HG03196 (cell line): ENCODE results near the gene SEBOX.
A peak's percentile ranks its signal among the peaks of the same experiment; 100 is the strongest.

Experiments
- ATAC-seq: cut with Tn5 transposase; IDR thresholded peaks from one replicate; pipeline ENCODE4 v1.9.1; 2021; ENCODE audit not compliant: unreplicated experiment

Gene SEBOX

GRCh38 chr17:28369684-28370034, 4.7 kb upstream of the SEBOX start:
- ATAC-seq: no peak

DNA sequence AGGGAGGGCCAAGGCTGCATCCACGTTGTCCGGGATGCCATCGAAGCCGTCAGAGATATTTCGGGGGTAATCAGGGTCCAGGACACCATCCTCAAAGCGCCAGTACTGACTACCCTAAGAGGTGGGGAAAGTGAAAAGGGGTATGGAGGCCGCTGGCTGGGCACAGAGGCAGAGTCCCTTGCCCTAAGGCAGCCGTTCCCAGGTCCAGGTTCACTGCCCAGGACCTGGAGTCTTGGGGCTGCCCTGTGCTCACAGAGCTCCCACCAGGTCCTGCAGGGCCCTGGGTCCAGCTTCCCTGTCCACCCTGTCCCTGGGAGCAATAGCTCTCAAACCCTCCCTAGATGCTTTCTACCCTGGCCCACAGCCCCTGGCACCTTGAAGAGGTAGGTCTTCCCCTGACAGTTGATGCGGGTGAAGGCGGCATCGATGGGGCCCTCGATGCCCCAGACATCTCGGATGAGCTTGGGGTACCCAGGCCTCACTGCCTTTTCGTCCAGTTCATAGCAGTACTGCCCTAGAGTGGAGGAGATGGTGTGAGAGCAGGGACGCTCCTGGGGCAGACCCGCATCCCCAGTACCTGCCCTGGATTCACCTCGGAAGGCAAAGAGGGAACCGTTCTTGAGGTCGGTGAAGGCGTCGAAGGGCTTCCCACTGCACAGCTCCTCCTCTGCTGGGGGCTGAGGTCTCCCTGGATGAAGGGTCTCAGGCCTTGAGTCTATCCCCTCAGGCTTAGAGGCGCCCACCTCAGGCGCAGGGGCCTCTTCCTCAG, 4.1 kb upstream of the SEBOX start:
- no peak for ATAC-seq

GRCh38 chr17:28368306-28368831, 3.4 kb upstream of the SEBOX start:
- ATAC-seq: no peak

- ATAC-seq: no peak
Observed at GRCh38 chr17:28367641-28368305, 2.8 kb upstream of the SEBOX start.

GRCh38 chr17:28366605-28367004, 1.6 kb upstream of the SEBOX start:
- no peak for ATAC-seq

DNA sequence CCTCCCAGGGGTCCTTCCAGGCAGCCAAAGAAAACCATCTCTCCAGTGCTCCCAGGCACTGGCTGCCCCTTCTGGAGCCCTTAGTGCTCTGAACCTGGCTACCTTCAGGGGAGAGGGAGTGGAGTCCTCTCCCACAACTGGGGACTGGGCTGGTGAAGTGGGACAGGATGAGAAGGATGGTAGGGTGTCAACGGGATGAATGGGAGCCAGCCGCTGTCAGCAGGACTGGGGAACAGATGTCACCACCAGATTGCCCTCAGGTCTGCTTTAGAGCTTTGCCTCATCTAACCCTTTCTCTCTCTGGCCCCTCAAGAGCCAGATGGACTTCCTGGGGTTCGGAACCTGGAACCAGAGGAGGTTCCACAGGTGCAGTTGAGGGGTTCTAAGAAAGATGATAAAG, 488 bp upstream of the SEBOX start:
- no peak for ATAC-seq

GRCh38 chr17:28363776-28364650, 986 bp downstream of the SEBOX start:
- no peak for ATAC-seq

DNA sequence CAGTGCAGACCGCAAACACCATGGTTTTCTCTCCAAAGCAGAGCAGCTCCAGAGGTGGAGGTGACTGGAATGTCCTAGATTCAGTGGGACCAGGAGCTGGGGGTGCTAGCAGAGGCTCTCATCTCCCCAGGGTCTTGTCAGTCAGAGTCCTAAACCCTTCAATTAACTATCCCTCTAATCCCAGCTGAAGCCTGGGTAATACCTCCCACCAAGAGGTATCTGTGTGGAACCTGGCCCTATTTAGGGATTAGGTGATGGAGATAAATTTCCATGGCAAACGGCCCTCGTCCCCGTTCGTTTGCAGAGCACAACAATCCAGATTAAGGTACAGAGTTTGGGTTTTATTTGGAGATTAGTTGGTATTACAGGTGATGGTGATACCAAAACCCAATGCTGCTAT, 1.8 kb downstream of the SEBOX start:
- ATAC-seq: no peak

DNA sequence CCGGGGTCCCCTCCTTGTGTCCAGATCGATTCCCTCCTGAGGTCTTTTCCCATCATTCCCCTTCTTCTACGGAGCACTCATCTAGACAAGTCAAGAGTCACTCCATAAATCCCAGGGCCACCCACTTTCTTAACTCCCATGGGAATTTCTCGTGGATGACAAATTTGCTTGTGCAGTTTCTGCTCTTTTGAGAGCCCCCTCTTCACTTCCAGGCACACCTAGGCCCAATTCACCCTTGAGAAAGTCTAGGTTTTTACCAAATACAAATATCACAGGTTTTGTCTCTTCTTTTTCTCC, 7.2 kb downstream of the SEBOX start:
- ATAC-seq: peak; percentile 5

- peak; percentile 95 for ATAC-seq
Observed at GRCh38 chr17:28357061-28357900, 7.7 kb downstream of the SEBOX start, which contains the start of gene POLDIP2. POLDIP2 (minus strand) TSS chr17:28357527; CDS start chr17:28357448, 79 bp downstream.

- no peak for ATAC-seq
Observed at GRCh38 chr17:28350271-28350670, 14.7 kb downstream of the SEBOX start.

DNA sequence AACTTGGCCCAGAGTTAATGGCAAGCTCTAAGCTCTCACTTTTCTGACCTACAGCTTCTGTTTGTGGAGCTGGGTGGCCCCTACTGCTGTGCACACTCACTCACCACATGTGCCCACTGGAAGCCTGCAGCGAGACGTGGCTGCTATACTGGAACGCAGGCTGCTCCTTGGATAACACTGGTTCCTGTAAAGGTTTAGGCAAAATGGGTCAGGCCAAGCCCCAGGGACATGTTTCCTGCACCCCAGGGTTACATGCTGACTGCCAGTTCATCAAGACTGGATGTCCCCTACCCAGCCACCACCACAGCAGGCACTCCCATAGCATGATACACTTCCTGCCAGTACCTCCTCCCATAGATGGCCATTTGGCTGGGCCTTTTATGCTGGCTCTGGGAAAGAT, 16.0 kb downstream of the SEBOX start:
- no peak for ATAC-seq

GRCh38 chr17:28347261-28347891, 17.6 kb downstream of the SEBOX start:
- ATAC-seq: no peak

DNA sequence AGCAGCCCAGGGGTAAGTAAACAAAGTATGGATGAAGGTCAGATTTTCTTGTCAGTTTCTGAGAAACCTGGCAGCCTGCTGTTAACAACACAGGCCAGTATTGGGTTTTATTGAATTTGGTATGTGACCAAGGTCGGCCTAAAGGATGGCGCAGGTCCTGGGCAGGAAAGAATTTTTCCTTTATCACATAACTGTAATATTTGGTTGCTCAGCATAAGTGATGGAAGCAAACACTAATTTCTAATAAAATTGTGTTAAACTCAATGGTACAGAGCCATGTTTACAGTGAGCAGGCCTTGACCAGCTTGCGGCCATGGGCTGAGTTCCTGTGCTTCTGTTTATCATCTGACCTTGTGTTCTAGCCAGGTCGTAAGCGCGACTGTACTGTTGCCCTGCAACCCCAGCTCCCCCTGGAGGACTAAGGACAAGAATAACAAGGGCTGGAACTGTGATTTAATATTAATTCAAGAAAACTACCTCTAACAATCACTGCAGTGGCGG, 18.2 kb downstream of the SEBOX start:
- no peak for ATAC-seq

- ATAC-seq: no peak
Observed at GRCh38 chr17:28346199-28346580, 18.8 kb downstream of the SEBOX start.

- ATAC-seq: no peak
Observed at GRCh38 chr17:28345419-28346198, 19.4 kb downstream of the SEBOX start.

- ATAC-seq: no peak
Observed at GRCh38 chr17:28344435-28344901, 20.5 kb downstream of the SEBOX start.

DNA sequence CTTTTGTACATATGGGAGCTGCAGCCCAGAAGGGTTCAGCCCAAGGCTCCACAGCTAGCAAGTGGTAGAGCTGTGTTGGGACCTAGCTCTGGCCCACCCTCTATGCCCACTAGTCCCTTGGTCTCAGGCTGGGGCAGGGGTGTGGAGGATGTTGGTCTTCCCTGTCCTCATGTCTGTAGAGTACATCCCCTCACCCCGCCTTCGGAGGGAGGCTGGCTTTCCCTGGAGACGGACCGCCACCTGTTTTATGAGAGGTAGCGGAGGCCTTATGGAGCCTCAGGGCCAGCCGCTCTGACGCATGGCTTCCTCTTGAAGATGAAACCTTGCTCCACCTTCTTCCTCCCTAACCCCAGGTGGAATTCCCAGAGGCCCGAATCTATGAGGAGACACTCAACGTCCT, 21.0 kb downstream of the SEBOX start:
- ATAC-seq: no peak

DNA sequence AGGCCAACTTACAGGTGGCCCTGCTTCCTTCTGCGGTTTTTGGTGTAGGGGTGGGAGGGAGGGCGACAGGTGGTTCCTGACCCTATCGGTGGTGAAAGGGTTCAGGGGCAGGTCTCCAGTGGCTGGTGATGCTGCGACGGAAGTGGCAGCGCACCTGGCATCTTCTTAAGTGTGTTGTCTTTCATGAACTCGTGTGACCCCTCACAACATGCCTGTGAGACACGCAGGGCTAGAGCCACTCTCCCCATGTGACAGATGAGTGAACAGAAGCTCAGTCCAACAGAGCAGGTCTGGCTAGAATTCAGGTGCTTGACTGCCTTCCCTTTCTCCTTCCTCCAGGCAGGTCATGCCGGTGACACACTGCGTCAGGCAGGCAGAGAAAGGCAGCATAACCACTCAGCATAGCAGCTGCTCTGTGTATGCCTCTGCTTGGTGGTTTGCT, 21.5 kb downstream of the SEBOX start:
- no peak for ATAC-seq
